Activated CD8-positive, alpha-beta memory T cell treated with anti-CD3 and anti-CD28 coated beads for 48 hours (primary cell): ENCODE data around the gene SRSF8.
"Not testable (repeated sequence)": the region's sequence is repeated elsewhere in the genome, so short reads cannot be mapped to it uniquely, and the experiment has no call there.

ENCODE experiments used
- DNase-seq, 3 experiments: peaks; one replicate each; pipeline ENCODE4 v3.0.0-alpha.2; 2020; ENCODE audit warnings: low read depth in 2 of 3, low spot score in 2 of 3

SRSF8 gene

GRCh38 chr11:95095858-95096587, 29.3 kb downstream of the SRSF8 start:
- no peak for DNase-seq

- no peak for DNase-seq
These were observed 30.5 kb downstream of the SRSF8 start for GRCh38 chr11:95097209-95097608.

- DNase-seq: no peak
These were observed 32.1 kb downstream of the SRSF8 start for GRCh38 chr11:95098826-95099225.

GRCh38 chr11:95100191-95100648, 33.5 kb downstream of the SRSF8 start:
- DNase-seq: no peak

- DNase-seq: no peak
These were observed 34.3 kb downstream of the SRSF8 start for GRCh38 chr11:95100856-95101507.

GRCh38 chr11:95101935-95102334, 35.2 kb downstream of the SRSF8 start:
- DNase-seq: no peak

- no peak for DNase-seq
These were observed 36.0 kb downstream of the SRSF8 start for GRCh38 chr11:95102733-95103132.

- no peak for DNase-seq
These were observed 37.0 kb downstream of the SRSF8 start for GRCh38 chr11:95103701-95104100.

GRCh38 chr11:95104121-95104830, 37.6 kb downstream of the SRSF8 start:
- DNase-seq: no peak

- DNase-seq: no peak
These were observed 38.1 kb downstream of the SRSF8 start for GRCh38 chr11:95104856-95105255.

- no peak for DNase-seq
These were observed 41.5 kb downstream of the SRSF8 start for GRCh38 chr11:95108159-95108611.

GRCh38 chr11:95108671-95109551, 42.2 kb downstream of the SRSF8 start:
- DNase-seq: no peak

GRCh38 chr11:95111471-95111870, 44.8 kb downstream of the SRSF8 start:
- DNase-seq: not testable (repeated sequence)

- DNase-seq: no peak
These were observed 45.3 kb downstream of the SRSF8 start for GRCh38 chr11:95111923-95112540.

GRCh38 chr11:95115597-95115996, 48.9 kb downstream of the SRSF8 start:
- no peak for DNase-seq

- no peak for DNase-seq
These were observed 52.8 kb downstream of the SRSF8 start for GRCh38 chr11:95119361-95120060.
